CD4-positive, alpha-beta T cell treated with Interleukin-2 at 100 ng/mL for 4 hours (primary cell): ENCODE measurements around the gene TMEM11.

Source experiments
- DNase-seq: peaks from one replicate; pipeline ENCODE4 v3.0.0-alpha.2; 2020; ENCODE audit warnings: low spot score

Gene TMEM11

GRCh38 chr17:21214015-21214776 is at the start of gene TMEM11:
TMEM11 (minus strand) TSS chr17:21214161; CDS start chr17:21214152, 9 bp downstream.
- DNase-seq, result peak; percentile 94

- no peak for DNase-seq
Observed at GRCh38 chr17:21263376-21263775, 49.4 kb upstream of the TMEM11 start.

- DNase-seq, result no peak
Observed at GRCh38 chr17:21262259-21262993, 48.5 kb upstream of the TMEM11 start.

- DNase-seq, result no peak
Observed at GRCh38 chr17:21258593-21258992, 44.6 kb upstream of the TMEM11 start.

GRCh38 chr17:21253646-21254441 is 39.9 kb upstream of the TMEM11 start:
- DNase-seq, result no peak

GRCh38 chr17:21252796-21253645 is 39.1 kb upstream of the TMEM11 start, which contains the start of gene NATD1:
NATD1 (minus strand) TSS chr17:21253410; CDS start chr17:21253264, 146 bp downstream.
- peak; percentile 78 for DNase-seq

GRCh38 chr17:21252289-21252795 is 38.4 kb upstream of the TMEM11 start:
- DNase-seq, result no peak

- DNase-seq, result no peak
Observed at GRCh38 chr17:21251337-21252010, 37.5 kb upstream of the TMEM11 start.

GRCh38 chr17:21250854-21251253 is 36.9 kb upstream of the TMEM11 start:
- DNase-seq, result no peak

GRCh38 chr17:21249920-21250703 is 36.2 kb upstream of the TMEM11 start:
- DNase-seq, result no peak

- no peak for DNase-seq
Observed at GRCh38 chr17:21249086-21249795, 35.3 kb upstream of the TMEM11 start.

GRCh38 chr17:21248500-21248899 is 34.5 kb upstream of the TMEM11 start:
- no peak for DNase-seq

GRCh38 chr17:21247552-21248258 is 33.7 kb upstream of the TMEM11 start:
- no peak for DNase-seq

- DNase-seq, result no peak
Observed at GRCh38 chr17:21246698-21247097, 32.7 kb upstream of the TMEM11 start.

- no peak for DNase-seq
Observed at GRCh38 chr17:21245639-21246084, 31.7 kb upstream of the TMEM11 start.

GRCh38 chr17:21243516-21244303 is 29.7 kb upstream of the TMEM11 start:
- no peak for DNase-seq

- no peak for DNase-seq
Observed at GRCh38 chr17:21242780-21243515, 29.0 kb upstream of the TMEM11 start.
